ENCODE data around the gene DLGAP1.

The DLGAP1 gene

DNA sequence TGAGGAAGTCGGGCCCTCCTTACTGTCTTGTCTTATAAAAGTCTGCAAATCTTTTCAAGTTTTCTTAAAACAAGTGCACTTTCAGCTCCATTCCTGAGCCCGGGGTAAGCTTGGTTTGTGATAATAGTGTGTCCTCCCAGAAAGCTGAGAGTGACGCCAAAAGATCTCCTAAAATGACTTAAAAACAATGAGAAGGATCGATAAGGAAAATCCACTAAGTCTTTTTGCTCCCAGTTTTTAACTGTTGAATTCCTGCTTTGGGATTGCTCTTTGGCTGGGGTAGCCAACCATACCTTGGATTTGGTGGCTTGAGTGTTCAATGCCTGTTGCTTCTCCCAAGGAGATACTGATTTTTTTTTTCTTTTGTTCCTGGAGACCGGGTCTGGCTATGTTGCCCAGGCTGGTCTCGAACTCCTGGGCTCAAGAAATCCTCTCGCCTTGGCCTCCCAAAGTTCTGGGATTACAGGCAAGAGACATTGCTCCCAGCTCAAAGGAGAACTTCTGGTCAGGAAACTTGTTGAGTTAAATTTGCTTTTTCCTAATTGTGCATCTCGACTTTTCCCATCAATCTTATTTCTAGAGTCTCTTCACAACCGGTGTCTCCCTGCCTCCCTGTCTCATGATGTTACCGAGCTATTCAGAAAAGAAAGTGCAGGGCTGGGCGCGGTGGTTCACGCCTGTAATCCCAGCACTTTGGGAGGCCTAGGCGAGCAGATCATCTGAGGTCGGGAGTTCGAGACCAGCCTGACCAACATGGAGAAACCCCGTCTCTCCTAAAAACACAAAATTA is 1002.2 kb downstream of the DLGAP1 start:
- no peak for DNase-seq

DNA sequence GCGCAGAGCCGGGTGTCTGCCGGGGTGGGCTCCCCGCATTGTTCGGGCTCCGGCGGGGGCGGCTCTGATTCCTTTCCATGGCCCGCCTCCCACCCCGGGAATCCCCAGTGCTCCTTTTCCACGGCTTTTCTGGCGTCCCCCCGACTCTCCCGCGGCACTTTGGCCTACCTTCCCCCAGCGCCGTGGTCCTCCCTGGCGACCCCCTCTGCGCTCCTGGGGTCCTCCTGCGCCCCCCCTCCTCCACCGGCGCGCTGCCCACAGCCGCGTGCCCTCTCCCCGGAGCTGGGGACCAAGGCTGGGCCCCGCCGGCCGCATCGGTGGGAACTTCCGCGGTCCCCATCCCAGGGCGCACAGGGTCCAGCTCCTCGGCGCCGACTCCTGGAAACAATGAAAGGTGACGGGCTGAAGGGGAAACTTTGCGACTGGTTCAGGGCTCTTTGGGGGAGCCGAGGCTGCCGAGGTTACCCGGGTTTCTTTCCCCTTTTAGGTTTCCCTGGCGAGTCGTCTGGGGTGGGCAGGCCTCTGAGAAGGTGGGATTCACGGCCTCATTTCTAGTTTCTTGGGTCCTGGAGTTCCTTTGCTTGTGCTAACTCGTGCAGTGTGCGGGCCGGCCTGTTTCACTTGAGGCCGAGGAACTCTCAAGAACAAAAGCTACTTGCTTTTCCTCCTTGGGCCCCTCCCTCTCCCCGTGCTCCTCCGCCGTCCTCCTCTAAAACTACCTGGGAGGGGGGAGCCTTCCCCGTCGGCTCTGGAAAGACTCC is 1002.9 kb downstream of the DLGAP1 start:
- no peak for DNase-seq

DNA sequence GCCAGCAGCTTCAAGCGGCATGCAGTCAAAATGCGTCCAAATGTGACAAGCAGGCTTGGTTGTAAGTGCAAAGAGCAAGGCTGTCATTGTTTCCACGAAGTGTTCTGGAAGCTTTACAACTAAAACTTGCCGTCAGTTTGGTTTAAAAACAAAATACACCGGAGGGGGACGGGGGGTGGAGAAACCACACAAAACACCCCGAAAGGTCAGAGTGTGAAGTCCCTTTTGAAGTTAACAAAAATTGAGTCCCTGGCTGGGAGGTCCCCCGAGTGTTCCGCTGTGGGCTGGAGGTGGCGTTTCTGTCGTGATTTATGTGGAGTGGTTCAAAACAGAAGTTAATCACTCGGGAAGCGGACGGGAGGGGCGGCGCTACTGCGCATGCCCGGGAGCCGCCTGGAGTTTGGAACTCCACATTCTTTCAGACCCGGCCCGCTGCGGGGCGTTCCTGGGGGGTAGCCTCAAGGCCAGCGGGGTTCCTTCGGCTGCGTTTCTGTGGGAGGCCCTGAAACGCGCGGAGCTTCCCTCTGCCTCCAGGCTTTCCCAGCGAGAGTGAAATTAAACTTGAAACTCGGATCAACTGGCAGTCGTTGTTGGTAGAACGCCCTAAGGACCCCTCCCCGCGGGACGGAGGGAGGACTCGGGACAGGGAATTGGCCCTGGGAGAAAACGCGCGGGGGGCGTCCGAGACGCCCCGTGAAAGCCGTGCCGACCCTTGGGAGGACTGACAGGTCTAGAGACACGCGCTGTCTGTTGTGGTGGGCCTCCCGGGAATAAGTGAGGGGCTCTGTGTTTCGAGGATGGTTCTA is 1003.7 kb downstream of the DLGAP1 start:
- DNase-seq: peak; percentile 58

DNA sequence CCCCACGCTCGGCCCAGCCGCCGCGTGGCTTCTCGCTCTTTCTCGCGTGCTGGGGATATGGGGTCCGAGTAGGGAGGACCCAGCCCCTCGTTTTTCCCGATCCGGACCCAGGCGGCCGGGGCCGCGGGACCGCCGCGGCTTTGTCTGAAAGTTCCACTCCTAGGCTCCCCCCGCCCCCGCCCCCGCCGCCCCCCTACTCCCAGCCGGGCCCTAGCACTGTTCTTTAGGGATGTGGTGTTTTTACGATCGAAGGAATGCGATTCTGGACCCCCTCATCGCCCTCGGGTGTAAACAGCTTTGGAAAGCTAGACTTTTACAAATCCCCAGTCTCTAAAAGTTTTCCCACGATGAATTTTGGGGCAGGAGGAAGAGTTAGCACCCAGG is 1004.3 kb downstream of the DLGAP1 start:
- DNase-seq: no peak

DNA sequence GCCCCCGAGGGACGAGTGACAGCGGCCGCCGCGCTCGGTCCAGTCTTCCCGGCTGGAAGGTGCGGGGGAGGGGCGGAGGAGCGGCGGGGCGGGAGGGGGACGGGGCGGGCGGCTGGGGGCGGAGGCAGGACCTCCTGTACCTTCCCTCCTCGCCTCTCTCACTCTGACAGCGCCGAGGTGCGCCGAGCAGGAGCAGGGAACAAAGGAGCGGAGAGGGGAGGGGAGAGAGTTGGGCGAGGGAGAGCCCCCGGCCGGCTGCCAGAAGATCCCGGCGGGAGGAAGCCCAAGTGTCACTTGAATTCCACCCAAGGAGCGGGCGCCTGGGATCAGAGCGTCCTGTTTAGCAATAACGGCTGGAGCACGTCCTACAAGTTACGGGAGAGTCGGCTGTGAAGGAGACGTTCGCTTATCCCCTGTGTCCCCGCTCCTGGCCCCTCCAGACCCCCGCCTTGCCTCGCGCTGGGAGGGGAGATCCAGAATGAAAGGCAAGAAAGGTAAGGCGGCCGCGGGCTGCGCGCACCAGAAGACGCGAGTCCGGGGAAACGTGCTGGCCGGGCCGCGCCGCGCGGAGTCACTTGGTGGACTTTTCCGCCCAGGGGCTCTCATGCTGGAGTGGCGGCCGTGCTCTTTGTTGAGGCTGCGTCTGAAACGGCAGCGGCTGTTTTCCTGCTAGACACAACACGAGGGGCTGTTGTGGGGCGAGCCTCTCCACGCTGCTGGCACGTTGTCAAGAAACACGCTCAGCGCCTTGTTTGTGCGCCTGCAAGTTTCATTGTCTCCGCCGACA is 1004.9 kb downstream of the DLGAP1 start, which contains the start of gene TGIF1:
TSS of gene TGIF1 (plus strand) at position 161 of the 787 bp plus-strand sequence. CDS start at position 479, 318 bp downstream.
- DNase-seq: peak; percentile 61

DNA sequence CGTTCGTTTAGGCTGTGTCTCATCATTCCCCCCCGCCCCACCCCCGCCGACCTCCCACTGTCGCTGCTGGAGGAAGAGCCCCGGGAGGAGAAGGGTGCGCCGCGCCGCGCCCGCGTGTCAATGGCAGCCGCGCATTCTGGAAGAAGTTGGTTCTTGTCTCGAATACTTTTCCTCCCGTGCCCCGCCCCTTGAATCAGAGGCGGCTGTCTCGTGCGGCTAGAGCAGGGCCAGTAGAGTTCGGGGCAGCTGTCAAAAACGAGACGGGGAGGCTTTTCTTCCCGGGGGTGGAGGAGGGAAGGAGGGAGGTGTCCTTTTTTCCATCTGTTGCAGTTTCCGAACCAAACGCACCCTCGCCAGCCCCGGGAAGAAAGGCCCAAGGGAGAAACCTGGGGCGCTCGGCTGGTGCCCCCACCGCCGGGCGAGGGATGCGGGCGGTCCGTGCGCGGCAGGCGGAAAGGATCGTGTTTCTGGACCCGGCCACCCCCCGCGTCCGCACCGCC is 1005.5 kb downstream of the DLGAP1 start:
- DNase-seq: no peak

DNA sequence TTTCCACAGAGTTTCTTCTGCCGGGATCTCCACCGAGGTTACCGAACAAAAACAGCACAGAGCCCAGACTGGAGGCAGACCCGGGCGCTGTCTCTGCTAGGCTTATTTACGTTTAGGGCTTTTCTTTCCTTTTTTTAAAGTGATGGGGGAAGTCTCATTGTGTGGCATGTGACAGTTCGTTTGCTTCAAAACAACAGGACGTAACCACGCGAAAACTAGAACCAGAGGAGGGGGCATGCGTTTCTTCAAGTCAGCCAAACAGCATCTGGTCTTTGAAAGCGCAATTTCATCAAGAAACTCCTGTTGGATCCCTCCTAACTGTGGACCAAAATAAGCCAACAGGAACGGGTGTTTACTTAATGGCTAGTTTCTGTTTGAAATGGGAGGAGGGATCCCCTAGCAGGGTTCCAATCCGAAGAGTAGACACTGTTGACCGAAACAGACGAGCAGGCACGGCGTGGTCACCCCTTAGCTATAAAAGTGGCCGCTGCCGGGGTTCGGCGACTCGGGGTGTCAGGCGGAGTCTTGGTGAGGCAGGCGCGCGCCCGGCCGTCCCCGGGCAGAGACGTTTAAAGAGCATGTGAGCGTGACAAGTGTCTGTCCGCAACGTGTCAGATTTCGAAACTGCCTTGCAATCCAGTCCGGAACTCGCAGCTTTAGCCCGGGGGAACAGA is 1006.1 kb downstream of the DLGAP1 start:
- no peak for DNase-seq

DNA sequence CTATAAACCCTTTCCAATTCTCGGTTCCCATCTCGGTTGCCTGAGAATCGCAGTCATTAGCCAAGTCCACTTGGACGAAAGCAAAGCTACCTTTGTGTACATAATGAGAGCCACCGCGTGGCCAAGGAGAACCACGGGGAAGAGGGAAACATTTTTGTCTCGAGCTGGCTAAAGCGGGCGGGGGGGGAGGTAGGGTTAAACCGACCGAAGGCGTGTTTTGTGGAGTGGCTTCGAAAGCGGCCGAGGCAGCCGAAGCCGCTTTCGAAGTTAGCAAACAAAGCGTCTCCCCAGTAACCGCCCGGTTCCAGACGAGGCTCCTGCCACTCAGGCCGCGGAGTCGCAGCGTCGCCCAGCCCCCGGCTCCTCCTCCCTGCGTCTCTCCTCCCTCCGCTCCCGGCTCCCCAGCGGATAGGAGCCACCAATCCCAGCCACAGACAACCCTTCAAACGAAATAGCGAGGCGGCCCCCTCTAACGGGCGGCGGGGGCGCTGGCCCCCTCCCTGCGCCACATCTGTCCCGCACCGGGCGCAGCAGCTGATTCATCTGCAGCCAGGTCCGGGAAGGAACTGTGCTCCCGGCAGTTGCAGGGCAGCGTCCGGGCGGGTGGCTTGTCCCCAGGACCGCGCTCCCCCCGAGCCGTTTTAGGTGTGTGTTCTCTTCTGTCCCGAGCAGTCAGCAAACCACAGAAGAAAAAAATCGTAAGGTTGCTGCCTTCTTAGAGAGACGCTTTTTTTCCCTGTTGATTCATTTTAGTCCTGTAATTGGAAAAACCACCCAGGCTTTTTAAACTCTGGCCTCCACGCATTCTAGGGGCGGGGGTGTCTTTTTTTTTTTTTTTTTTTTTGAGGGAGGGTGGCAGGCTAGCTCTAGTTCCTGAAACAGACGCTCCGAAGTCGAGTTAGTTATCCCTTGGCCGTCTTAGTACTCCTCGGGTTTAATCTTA is 1006.9 kb downstream of the DLGAP1 start:
- DNase-seq: peak; percentile 76

DNA sequence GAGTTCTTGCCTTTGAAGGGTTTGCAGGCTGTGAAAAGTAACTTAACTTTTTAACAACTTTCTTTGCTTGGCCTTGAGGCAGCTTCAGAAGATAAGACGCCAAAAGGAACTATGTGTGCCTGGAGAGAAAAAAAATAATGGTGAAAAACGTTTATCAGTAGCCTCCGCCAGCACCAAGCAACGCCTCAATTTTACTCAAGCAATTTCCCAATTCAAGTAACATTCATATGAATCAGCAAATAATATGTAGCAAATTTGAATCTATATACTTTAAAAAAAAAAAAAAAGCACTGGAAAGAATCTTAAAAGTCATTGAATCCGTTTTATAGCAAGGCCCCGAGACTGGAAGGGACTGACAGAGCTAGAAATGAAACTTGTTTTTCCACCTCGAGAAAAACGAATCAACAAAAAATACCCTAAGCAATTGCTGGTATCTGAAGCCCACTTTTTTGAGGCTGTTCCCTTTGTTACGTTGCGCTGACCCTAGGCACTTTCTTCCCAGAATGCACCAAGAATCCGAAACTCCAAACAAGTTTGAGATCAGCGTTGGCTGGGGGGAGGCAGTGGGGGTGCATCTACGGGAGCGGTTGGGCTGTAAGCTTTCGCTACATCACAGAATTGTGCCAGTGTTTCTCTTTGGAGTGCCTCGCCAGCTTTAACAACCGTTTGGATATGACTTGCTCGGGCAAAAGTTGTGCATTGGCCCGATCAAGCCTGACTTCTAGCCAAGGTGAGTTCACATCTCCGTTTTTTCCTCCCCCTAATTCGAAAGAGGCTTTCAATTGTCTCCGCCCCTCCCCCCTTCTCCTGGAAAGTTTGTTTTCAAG is 1007.8 kb downstream of the DLGAP1 start:
- no peak for DNase-seq
